Activated T-helper 1 cell treated with Interleukin-2 at 50 U/mL for 16 hours (primary cell): ENCODE results near the gene ZNF423.

Source experiments
- DNase-seq: peaks from one replicate; pipeline ENCODE4 v3.0.0-alpha.2; 2020; ENCODE audit warnings: low read depth

ZNF423 gene

GRCh38 chr16:49622421-49623402, 233.2 kb downstream of the ZNF423 start:
- DNase-seq = no peak

- no peak for DNase-seq
These were observed 233.9 kb downstream of the ZNF423 start for GRCh38 chr16:49622084-49622390.

GRCh38 chr16:49621241-49622083, 234.4 kb downstream of the ZNF423 start:
- no peak for DNase-seq

- no peak for DNase-seq
These were observed 235.1 kb downstream of the ZNF423 start for GRCh38 chr16:49620869-49621240.

- no peak for DNase-seq
These were observed 235.6 kb downstream of the ZNF423 start for GRCh38 chr16:49620158-49620868.

- no peak for DNase-seq
These were observed 236.1 kb downstream of the ZNF423 start for GRCh38 chr16:49619811-49620157.

- no peak for DNase-seq
These were observed 237.0 kb downstream of the ZNF423 start for GRCh38 chr16:49618955-49619354.

GRCh38 chr16:49617710-49618330, 238.1 kb downstream of the ZNF423 start:
- no peak for DNase-seq

GRCh38 chr16:49617016-49617629, 238.8 kb downstream of the ZNF423 start:
- DNase-seq = no peak

- DNase-seq = no peak
These were observed 240.3 kb downstream of the ZNF423 start for GRCh38 chr16:49615576-49615975.

- no peak for DNase-seq
These were observed 244.9 kb downstream of the ZNF423 start for GRCh38 chr16:49610983-49611382.

- no peak for DNase-seq
These were observed 247.1 kb downstream of the ZNF423 start for GRCh38 chr16:49608779-49609178.

- no peak for DNase-seq
These were observed 247.8 kb downstream of the ZNF423 start for GRCh38 chr16:49608098-49608497.

GRCh38 chr16:49605536-49606254, 250.2 kb downstream of the ZNF423 start:
- DNase-seq = no peak

GRCh38 chr16:49604602-49605001, 251.3 kb downstream of the ZNF423 start:
- no peak for DNase-seq

GRCh38 chr16:49603956-49604355, 252.0 kb downstream of the ZNF423 start:
- no peak for DNase-seq

- DNase-seq = no peak
These were observed 253.0 kb downstream of the ZNF423 start for GRCh38 chr16:49602976-49603310.

GRCh38 chr16:49602201-49602975, 253.5 kb downstream of the ZNF423 start:
- no peak for DNase-seq

GRCh38 chr16:49601576-49601975, 254.3 kb downstream of the ZNF423 start:
- no peak for DNase-seq

- no peak for DNase-seq
These were observed 254.9 kb downstream of the ZNF423 start for GRCh38 chr16:49600976-49601375.
